ENCODE results near the gene SFXN1.
"Not testable (repeated sequence)": the region's sequence is repeated elsewhere in the genome, so short reads cannot be mapped to it uniquely, and the experiment has no call there.

SFXN1 gene

GRCh38 chr5:175493260-175493659, 14.9 kb downstream of the SFXN1 start:
- in situ Hi-C loops (cut with MboI; ENCODE audit: low sequenced_read_pairs), result no loop called here

- in situ Hi-C loops (cut with MboI; ENCODE audit: low sequenced_read_pairs), result no loop called here
Observed at GRCh38 chr5:175493726-175494125, 15.4 kb downstream of the SFXN1 start.

DNA sequence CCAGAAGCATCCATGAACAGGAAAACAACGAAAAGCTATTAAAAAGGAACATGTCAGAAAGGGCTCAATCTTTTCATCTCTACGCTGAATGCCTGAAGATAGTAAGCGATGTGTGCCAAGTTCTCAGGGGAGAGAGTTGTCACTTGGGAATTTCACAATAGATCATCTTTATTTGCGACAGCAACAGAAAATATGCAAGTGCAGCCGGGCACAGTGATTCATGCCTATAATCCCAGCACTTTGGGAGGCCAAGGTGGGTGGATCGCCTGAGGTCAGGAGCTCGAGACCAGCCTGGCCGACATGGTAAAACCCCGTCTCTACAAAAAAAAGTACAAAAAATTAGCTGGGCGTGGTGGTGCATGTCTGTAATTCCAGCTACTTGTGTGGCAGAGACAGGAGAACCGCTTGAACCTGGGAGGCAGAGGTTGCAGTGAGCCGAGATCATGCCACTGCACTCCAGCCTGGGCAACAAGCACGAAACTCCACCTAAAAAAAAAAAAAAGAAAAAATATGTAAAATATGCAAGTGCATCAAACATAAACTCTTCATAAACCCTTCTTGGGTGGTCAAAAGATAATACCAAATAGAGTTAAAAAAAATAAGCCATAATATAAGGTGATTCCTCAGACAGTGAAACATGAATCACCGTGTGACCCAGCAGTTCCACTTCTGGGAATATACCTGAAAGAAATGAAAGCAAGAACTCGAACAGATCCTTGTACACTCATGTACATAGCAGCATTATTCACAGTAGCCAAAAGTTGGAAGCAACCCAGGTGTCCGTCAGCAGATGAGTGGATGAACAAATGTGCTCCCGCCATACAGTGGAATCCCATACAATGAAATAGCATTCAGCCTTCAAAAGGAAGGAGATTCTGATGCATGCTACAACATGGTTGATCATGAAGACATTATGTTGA, 16.2 kb downstream of the SFXN1 start:
- in situ Hi-C loops (cut with MboI; ENCODE audit: low sequenced_read_pairs), result no loop called here

- in situ Hi-C loops (cut with MboI; ENCODE audit: low sequenced_read_pairs), result no loop called here
Observed at GRCh38 chr5:175501759-175502158, 23.4 kb downstream of the SFXN1 start.

DNA sequence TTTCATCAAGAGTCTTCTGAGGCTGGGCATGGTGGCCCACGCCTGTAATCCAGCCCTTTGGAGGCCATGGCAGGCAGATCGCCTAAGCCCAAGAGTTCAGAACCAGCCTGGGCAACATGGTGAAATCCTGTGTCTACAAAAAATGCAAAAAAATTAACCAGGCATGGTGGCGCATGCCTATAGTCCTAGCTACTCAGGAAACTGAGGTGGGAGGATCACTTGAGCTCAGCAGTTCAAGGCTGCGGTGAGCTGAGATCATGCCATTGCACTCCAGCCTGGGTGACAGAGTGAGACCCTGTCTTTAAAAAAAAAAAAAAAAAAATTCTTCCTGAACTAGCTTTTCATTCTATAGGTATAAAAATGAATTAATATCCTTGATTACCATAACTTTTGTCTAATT, 29.3 kb downstream of the SFXN1 start:
- in situ Hi-C loops (cut with MboI; ENCODE audit: low sequenced_read_pairs), result not testable (repeated sequence)

DNA sequence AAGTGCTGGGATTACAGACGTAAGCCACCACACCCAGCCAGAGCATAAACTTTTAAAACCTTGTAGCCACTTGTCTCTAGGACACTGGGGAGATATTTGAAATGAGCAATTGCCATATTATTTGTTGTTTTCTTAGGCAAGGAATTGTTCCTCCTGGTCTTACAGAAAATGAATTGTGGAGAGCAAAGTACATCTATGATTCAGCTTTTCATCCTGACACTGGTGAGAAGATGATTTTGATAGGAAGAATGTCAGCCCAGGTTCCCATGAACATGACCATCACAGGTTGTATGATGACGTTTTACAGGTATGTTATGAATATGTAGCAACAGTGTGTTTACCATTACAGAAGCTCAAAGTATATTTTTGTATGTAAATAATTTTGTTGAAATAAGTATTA, 30.5 kb downstream of the SFXN1 start:
- in situ Hi-C loops (cut with MboI; ENCODE audit: low sequenced_read_pairs), result no loop called here

DNA sequence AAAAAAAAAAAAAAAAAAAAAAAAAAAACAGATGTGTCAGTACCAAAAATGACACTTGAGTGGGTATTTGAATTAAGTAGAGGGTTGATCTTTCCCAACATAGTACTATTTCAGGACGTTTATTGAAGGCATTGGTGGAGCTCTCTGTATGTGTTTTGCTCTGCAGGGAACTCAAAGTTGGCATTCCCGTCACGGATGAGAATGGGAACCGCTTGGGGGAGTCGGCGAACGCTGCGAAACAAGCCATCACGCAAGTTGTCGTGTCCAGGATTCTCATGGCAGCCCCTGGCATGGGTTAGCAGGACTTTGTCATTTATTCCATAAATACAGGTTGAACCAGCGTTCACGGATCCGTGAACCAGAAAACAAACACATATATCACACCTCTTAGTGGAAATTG, 34.9 kb downstream of the SFXN1 start:
- in situ Hi-C loops (cut with MboI; ENCODE audit: low sequenced_read_pairs), result no loop called here

DNA sequence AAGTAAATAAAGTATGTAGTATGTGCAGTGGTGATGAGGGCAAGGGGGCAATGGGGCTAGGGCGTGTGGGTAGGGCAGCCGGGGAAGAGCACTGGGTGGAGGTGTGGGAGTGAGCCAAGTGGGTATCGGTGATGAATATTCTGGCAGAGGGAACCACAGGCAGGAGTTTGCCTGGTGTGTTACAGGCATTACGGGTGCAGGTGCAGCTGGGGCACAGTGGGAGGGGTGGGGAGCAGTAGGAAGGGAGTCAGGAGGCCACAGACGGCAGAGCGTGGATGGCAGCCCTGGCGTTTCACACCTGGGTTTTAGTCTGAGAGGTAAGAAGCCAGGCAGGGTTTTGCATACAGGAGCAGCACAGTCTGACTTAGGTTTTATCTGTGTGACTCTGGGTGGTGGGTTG, 35.4 kb downstream of the SFXN1 start:
- in situ Hi-C loops (cut with MboI; ENCODE audit: low sequenced_read_pairs), result no loop called here

- in situ Hi-C loops (cut with MboI; ENCODE audit: low sequenced_read_pairs), result no loop called here
Observed at GRCh38 chr5:175516933-175517823, 38.8 kb downstream of the SFXN1 start.

DNA sequence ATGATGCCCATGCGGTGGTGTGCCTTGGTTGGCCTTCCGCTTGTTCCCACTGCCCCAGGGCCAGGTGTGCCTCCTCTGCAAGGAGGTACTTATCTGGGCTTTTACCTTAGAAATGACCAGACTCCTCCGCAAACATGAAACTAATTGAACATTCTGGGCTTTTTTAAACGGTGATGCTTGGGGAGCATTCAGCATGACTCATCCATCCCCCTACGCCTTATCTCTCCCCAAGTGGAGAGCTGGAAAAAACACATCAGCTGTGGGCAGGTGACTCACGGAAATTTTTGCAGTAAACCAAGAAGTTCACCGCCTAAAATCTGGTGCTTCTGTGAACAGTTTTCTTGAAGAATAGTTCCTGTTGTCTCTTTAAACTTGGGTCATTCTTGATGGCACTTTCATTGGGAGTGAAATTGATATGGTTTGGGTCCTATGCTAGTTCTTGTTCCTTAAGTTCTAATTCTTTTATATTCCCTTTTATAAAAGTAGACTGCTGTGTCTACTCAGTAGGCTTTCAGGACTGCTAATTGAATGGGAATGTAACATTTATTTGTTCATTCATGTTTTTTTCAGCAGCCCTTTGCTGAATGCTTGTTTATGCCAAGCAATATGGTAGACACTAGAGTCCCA, 39.6 kb downstream of the SFXN1 start:
- in situ Hi-C loops (cut with MboI; ENCODE audit: low sequenced_read_pairs), result no loop called here

GRCh38 chr5:175519006-175519405, 40.6 kb downstream of the SFXN1 start:
- in situ Hi-C loops (cut with MboI; ENCODE audit: low sequenced_read_pairs), result no loop called here

DNA sequence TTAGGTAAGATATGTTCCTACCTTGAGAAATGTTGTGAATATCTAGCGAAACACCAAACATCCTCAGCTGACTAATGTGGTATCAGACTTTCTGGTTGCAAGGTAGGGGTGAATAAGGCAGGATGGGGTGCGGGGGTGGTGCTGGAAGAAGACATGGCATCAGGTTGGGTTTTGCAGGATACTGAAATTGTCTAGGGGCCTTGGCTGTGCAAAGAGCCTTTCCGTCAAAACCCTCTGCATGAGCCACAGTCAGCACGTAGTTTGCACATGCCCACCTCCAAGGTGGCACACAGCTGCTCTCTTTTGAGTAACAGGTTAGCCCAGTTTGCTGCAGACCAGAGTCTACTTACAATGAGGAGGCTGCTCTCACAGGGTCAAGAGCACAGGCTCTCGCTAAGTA, 42.0 kb downstream of the SFXN1 start:
- in situ Hi-C loops (cut with MboI; ENCODE audit: low sequenced_read_pairs), result no loop called here

DNA sequence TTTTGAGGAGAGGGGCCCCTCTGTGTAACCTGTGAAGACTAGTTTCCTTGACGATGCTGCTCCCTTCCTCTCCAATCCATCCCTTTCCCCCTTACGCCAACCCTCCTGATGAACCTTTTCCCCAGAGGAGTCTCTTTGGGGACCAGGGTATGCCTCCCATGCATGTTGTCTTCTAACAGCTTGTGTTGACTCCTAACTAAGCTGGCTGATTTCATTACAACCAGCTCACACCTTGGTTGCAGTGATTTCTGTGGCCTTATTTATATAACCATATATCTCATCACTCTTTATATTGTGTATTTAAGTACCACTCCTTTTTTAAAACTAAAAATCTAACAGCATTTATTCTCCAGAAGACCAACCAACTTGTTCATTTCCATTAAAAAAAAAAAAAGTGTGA, 42.5 kb downstream of the SFXN1 start:
- in situ Hi-C loops (cut with MboI; ENCODE audit: low sequenced_read_pairs), result no loop called here

- in situ Hi-C loops (cut with MboI; ENCODE audit: low sequenced_read_pairs), result no loop called here
Observed at GRCh38 chr5:175521313-175521833, 43.0 kb downstream of the SFXN1 start.

GRCh38 chr5:175523292-175523691, 44.9 kb downstream of the SFXN1 start:
- in situ Hi-C loops (cut with MboI; ENCODE audit: low sequenced_read_pairs), result no loop called here

DNA sequence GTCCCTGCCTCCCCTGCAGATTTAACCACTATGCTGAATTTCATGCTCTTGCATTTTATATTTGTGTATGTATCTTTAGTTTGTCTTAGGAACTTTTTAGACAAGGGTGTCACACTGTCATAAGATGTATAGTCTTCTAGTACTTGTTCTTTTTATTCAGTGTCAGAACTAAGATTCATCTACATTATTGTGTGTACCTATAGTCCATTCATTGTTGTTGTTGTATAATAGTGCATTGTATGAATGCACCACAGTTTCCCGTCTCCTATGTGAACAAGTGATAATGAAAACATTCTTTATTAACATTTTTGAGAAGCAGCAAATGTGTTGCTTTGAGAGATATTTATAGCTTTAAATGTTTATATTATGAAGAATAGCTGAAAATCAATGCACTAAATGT, 45.9 kb downstream of the SFXN1 start:
- in situ Hi-C loops (cut with MboI; ENCODE audit: low sequenced_read_pairs), result no loop called here

GRCh38 chr5:175526691-175527090, 48.3 kb downstream of the SFXN1 start:
- in situ Hi-C loops (cut with MboI; ENCODE audit: low sequenced_read_pairs), result no loop called here

DNA sequence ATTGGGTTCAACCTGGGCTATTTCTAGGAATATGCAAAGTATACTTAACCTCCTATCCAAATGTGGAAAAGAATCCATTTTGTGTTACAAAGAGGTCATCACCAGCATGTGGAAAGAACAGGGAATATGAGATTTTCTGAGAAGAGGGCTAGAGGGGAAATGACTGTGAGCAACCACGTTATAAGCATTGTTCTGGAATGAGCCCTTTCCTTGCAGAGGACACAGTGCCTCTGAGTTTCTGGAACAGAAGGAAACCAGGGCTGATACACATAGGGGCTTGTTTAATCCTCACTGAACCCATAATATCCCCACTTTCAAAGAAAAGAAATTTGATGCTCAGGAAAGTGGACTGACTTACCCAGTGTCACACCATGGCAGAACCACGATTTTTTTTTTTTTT, 53.0 kb downstream of the SFXN1 start:
- in situ Hi-C loops (cut with MboI; ENCODE audit: low sequenced_read_pairs), result no loop called here

- in situ Hi-C loops (cut with MboI; ENCODE audit: low sequenced_read_pairs), result no loop called here
Observed at GRCh38 chr5:175534070-175534932, 55.9 kb downstream of the SFXN1 start.

- in situ Hi-C loops (cut with MboI; ENCODE audit: low sequenced_read_pairs), result not testable (repeated sequence)
Observed at GRCh38 chr5:175535331-175535730, 57.0 kb downstream of the SFXN1 start.
